Measurements from ENCODE around the gene AKNA.
A peak's percentile ranks its signal among the peaks of the same experiment; 100 is the strongest.

AKNA gene

DNA sequence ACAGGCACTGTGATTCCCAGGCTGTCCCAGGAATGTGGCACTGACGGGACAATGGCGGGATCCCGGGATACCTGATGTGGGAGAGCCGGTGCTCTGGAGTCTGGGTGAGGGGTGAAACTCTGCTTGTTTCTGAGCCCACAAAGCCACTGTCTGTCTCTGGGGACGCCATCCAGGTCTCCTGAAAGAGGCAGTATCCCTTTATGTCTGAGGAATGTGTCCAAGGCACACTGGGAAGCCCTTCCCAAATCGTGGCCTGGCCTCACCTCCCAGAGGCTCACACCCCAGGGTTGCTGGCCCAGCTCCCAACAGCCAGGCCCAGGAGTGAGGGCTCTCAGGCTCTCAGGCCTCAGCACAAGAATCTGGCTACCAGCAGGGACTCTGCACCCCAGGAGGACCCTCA, 31.0 kb downstream of the AKNA start:
- DNase-seq (ENCODE audit: low read depth): no peak

DNA sequence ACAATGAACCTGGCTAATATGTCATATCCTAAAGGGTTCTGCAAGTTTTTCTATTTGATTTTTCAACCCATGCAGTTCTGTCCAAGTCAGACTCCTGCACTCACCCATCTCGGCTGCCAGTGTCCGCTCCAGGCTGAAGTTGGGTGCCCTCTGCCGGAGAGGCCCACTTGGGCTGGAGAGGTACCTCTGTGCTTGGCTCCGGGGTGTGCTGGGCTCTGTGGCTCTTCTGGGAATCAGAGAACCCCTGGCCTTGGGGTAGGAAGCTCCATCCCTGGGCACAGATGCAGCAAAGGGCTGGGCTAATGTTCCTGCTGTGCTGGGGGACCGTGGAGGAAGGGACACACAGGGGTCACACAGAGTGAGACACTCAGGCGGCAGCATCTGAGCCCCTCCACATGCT, 32.0 kb downstream of the AKNA start:
- DNase-seq (ENCODE audit: low read depth): no peak

DNA sequence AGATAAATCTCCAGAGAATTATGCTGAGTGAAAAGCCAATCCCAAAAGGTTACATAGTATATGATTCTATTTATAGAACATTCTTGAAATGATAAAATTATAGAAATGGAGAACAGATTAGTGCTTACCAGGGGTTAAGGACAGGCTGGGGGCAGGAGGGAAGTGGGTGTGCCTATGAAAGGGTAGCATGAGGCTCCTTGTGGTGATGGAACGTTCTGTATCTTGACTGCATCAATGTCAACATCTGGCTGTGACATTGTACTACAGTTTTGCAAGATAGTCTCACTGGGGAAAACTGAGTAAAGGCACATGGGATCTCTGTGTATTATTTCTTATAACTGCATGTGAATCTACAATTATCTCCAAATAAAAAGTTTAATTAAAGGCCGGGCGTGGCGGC, 35.9 kb downstream of the AKNA start:
- no peak for DNase-seq (ENCODE audit: low read depth)

DNA sequence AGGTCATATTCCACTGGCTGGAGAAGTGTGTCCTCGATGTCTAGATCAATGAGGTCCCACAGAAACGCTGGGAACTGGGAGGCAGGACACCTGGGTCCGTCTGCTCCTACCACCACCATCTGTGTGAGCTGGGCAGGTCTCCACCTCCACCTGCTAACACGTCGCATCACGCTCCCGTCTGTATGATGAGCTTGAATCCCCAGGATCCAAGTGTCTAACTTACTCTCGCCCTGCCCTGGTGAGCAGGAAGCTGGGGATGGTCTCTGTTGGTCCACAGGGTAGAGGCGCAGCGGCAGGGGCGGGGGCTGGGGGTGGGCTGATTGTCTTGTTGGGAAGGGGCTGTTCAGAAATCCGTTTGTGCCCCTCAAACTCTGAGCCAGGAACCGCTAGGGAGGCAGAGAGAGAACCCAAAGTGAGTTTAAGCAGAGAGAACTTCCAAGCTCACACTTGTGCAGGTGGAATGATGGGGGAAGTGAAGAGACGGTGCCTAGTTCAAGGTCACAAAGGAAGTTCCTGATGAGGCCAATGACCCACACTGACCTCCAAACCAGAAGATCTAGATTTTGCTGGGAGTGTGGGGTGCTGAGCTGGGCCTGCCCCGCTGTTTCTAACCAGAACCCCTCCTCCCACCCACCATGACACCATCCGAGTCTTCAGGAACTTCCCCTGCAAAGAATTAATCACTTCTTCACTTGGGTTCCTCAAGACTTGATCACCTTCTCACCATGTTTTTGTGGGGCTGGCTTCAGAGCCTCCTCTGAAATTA, 37.0 kb downstream of the AKNA start:
- DNase-seq (ENCODE audit: low read depth): no peak

DNA sequence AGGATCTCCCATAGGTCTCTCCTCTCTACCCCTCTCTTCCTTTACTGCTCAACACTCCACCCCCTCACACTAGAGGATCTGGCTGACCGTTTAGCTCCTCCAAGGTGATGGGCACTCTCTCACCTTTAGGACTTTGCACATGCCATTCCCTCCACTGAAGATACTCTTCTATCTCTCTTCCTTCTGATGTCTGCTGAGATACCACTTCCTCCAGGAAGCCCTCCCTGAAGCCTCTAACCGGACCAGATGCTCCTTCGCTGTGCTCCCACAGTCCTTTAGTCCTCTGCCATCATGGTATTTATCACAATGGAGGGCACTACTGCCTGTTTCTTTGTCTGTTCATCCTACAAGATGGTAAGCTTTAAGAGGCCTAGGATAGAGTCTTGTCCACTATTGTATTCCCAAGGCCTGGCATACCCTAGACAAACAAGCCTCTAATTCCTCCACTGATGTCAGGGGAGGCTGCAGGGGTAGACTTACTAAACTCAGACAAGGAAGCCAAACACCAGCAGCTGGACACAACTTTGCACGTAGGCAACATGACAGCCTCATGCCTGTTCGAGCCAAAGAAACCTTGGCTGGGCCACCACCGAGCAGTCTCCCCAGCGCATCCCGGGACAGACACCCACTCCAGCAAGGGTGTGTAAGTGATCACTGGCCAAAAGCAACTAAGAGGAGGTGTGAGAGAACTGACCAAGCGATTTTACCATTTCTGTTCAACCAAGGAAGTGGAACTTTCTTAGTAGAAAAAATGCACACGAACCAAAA, 37.9 kb downstream of the AKNA start:
- DNase-seq (ENCODE audit: low read depth): no peak

DNA sequence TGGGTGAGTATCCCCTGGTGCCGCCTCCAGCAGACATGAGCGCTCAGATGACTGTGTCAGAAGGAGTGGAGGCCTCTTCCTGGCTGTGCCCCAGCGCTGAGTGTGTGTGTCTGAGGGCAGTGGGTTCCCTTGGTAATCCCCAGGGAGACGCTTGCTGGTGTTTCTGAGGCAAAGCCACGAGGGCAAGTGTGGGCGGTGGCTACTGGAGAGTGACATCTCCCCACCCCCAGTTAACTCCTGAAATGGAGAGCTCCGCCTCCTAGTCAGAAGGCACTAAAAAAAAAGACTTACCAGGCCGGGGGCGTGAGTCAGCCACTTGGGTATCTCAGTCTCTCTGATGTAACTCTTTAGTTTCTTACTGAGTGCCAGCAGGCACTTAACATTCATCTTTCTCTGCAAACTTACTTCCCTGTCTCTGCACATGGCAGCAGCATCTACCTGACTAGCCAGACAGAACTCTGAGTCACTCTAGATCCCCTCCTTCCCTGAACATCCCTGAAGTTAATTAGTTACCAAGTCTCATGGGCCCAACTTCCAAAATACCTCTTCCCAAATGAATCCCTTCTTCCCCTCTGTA, 38.8 kb downstream of the AKNA start:
- peak; percentile 33 for DNase-seq (ENCODE audit: low read depth)

DNA sequence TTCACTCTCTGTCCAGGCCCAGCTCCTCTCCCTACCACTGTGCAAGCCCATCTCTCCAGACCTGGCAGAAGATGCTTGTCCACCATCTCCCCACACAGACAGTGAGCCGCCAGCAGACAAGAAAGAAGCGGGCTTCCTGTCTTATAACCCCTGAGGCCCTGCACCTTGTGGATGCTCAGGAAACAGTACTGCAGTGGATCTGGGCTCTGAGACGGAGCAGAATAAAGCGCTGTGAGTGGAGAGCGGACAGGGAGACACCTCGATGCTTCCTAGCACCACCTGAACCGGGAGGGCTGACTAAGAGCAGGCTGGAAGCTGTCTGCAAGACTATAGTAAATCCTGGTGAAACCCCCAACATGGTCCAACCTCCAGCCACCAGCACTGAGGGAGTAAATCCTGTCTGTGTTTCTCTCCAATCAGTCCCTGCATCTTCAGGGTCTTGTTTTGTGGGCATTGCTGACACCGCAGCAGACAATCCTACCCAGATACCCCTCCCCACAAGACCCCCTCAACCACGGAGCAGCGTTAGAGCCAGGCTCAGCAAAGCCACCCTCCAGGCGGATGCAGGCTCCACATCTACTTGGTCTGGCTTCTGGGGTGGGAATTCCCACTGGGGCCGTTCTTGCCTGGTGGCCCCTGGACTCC, 39.4 kb downstream of the AKNA start:
- DNase-seq (ENCODE audit: low read depth): no peak

DNA sequence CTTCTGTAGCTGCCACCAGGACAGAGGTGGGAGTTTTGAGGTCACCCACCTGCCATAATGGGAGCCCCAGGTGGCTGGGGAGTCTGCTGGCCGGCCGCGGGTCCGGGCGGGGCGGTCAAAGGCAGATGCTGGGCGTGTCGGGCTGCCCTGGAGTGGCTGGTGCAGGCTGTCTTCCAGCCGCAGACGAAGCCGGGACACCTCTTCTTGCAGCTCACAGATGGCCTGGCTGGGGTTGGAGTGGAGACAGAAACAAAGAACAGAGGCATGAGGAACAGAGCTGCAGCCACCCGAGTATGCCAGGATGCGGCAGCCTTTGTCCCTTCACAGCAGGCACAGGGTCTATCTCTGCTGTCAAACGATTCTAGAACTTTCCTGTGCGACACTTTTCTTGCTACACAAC, 40.1 kb downstream of the AKNA start:
- no peak for DNase-seq (ENCODE audit: low read depth)

DNA sequence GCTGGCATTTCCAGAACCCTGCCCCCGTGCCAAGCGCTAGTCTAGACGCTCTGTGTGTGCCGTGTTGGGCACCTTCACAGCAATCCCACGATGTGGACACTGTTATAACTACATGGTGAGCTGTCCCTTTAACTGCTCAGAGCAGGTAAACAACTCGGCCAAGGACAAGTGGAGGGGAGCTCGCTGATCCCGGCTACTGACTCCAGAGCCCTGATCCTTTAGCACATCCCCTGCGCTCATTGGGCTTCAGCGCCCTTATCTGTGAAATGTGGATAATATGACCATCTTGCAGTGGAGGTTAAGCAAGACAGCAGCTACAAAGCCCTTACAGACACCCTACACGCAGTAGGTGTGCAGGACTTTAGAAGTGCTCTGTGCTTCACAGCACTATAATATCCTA, 41.6 kb downstream of the AKNA start:
- DNase-seq (ENCODE audit: low read depth): no peak

DNA sequence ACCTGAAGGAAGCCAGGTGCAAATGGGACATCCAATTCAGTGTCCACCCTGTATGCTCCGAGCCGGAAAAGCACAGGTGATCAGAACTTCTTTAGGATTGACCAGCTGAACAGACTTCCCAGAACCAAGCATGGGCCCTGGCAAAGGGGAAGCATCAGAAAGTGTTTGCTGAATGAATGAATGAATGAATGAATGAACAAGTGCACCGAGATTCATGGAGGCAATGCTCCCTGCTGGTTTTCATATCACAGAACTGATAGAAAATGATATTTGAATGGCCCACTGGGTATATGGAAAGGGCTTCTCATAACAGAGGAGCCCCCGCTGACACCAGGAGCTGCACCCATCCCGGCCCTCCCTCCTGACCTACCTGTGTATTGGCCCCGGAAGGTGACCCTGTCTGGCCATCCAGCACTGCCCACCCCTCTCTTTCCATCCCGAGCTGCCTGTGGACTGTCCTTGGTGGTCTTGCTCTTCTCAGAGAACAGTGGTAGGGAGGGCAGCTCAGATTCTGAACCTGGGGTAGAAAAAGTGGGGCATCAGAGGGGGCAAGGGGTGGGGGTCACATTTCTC, 42.2 kb downstream of the AKNA start:
- DNase-seq (ENCODE audit: low read depth): no peak

DNA sequence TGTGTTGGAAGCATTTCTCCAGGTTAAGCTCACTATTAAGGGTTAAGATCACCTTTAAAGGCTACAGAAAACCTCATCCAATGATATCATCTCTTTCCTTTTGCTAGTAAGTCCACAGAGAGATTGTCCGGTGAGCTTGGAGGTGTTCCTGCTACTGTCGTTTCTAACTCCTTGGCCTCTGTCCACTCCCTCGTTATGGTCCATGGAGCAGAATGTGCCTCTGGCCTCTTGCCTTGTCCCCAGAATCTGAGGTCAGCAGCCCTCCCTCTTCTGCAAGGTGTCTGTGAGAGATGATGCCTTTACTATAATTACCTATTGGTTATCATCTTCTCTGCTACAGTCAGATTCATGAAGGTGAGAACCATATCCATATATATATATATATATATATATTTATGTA, 43.1 kb downstream of the AKNA start:
- no peak for DNase-seq (ENCODE audit: low read depth)

DNA sequence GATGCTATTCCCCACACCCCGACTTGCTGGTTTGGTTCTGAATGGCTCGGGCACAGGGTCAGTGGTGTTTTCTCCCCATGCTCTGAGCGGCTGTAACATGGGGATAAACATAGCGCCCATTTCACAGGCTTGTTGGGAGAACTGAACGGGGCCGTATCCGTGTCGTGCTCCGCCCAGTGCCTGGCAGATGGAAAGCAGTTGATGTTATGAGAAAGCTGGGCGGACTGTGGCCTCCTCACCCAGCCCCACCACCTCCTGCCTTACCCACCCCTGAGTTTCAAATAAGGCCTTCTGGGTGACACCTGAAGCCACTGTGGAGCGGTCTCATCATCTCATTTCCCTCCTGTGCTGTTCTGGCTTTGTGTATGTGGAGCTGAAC, 43.6 kb downstream of the AKNA start:
- no peak for DNase-seq (ENCODE audit: low read depth)

DNA sequence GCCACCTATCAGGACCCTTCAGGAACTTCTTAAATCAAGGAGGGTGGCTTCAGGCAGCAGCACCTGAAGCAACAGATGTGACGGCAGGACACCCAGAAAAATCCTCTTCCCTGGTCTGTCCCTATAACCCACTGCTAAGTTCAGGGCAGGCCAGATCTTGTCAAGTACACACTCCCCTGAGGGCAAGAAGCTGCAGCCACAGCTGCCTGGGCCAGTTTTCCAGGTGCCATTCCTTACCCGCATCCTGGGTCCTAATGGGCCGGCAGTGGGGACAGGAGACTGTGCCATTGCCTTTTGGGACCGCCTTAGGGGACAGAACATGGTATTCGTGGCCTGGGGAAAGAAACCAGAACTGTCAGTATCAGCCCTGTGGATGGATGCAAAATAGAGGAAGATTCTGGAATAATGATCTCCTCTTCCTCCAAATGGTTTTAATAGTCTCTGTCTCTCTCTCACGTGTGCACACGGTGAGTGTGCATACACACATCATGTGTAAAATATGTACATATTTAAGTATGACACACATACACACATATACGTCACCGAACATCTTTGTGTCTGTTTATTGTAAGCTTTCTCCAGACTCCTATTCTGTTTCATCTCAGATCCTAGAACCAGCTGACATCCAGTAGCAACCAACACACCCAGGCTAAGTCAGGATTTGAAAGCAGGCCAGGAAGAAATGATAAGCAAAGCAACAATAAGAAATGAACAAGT, 44.2 kb downstream of the AKNA start:
- no peak for DNase-seq (ENCODE audit: low read depth)

DNA sequence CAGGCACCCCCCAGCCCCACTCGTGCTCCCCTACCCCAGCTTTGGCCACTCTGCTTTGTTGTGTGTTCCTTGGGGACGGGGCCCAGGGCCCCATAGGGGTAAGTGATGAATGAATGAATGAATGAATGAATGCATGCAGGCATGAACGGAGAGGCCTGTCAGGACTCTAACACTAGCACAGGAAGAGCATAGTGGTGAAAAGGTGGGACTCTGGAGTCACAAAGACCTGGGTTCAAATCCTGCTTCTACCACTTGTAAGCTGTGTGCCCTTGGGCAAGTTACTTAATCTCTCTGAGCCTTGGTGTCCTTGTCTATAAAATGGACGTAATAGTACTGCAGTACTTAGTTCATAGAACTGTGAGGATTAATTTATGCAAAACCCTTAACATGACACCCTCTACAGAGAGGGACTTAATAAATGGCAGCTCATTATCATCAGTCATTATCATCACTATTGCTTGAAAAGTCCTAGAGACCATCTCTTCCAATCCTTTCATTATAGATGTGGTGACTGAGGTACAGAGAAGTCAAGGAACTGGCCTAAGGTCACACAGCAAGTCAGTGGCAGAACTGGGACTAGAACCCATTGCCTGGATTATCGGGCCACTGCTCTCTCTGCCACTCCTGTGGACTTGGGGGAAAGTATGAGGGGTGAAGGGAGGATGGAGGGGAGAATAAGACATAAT, 44.9 kb downstream of the AKNA start:
- DNase-seq (ENCODE audit: low read depth): no peak

DNA sequence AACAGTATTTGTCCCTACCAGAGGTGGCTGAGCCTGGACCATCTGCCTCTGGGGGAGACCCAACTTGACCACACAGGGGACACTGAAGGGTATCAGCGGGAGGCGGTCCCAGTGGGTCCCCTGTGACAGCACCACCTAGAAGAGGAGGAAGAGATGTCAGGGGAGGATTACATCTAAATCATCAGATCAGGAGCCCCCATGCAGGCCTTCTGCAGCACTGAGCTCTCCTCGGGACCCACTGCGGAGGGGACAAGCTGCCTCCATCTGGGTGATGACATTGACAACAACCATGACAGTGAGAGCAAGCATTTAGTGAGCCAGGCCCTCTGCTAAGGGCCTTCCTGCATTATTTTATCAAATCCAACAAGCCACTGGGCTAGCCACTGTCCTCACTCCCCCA, 45.8 kb downstream of the AKNA start:
- DNase-seq (ENCODE audit: low read depth): no peak

DNA sequence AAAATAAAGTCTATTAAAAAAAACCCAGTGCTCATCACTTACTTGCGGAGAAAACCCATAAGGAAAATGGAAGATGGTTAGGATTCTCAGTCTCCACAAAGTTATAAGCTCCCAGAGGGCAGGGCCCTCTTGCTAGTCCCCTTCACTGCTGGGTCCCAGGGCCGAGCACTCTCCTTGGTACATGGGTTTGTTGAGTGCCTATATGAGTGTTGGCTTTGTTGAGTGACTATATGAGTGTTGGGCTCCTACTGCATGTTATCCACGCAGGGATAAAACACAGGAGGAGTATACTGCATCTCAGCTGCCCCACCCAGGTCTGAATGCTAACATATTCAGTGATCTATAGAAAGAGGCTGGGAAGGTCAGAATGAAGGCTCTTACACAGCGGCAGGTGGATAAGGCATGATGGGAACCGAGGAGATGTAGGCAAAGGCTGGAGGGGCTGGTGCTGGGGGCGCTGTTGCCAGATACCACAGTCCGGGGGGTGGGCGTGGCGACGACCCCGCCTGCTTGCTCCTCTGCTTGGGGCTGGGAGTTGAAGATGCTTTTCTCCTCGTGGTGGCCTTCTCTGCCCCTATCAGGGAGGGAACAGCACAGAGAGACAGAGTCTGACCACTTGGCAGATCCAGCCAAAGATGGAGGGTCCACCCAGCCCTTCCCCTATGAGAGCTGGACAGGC, 46.5 kb downstream of the AKNA start:
- DNase-seq (ENCODE audit: low read depth): no peak

DNA sequence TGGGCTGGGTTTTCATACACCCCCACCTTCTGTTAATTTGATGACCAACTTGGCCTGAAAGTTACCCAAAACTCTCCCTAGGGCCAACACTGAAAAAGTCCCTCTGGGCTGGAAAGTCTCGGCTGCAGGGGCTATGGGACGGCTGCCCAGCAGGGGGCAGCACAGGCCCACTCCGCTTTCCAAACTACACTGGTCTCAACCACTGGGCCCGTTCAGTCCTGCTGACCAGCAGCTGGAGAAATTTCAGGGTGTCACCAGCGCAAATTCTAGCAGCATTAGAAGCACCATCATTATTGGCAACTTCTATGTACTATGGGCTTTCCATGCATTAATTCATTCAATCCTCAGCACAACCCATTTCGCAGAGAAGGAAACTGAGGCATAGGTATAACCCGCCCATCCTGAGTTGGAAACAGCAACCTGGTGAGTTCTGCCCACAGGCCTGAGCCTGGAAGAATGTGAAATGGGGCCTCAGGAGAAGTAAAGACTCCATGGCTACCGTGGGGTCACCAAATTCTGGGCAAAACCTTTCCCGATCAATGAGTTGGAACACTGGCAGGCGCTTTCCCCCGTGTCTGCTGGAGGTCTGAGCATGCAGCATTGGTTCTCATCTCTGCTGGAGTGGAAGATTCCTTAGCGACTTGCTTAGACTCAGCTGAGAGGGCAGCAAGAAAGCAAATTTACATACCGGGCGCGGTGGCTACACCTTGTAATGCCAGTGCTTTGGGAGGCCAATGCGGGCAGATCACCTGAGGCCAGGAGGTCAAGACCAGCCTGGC, 48.5 kb downstream of the AKNA start:
- peak; percentile 48 for DNase-seq (ENCODE audit: low read depth)

DNA sequence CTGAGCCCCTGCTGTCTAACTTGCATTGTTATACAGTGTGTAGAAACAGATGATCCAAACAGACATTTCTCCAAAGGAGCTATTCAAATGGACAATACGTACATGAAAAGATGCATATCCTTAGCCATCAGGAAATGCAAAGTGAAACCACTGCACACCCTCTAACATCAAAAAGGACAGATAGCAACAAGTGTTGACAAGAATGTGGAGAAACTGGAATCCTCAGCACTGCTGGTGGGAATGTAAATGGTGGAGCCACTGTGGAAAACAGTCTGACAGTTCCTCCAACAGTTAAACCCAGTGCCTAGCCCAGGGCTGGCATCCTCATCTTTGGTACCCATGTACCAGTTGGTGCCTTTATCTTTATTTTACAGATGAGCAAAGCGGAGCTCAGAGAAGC, 49.6 kb downstream of the AKNA start:
- no peak for DNase-seq (ENCODE audit: low read depth)

DNA sequence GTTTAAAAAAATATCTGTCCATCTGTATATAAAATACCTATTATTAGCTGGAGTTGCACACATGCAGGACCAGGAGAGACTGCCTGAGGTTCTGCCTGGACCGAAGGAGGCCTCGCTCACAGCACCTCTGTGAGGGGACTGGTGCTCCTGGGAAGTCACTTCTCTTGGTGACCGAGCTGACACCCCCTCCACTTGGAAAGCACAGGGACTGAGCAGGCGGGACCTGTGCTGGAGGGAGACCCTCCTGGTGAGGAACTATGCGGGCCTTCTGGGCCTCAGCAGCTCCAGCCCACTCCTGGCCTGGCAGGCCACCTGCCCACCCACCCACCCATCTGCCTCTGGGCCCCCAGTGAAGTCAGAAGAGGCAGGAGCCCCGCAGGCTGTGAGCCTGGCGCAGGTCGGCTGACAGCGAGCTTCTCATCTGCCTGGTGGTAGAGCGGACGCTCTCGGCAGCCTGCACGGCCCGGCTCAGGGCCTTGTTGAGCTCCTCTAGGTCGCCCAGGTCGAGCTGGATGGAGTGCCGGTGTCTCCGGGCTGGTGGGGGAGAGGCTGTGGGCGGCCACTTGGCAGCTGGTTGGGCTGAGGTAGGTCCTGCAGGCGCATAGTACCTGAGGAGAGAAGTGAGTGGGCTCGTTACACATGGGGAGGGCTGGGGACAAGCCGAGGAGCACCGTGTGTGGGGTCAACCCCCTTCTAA, 50.9 kb downstream of the AKNA start:
- DNase-seq (ENCODE audit: low read depth): no peak

All from activated T-cell treated with anti-CD3 and anti-CD28 coated beads for 1 hour (primary cell).